Stimulated activated CD4-positive, alpha-beta T cell treated with anti-CD3 and anti-CD28 coated beads, Interleukin-12 subunit alpha, Interleukin-12 subunit beta, amount 100 ng/mL, for 48 hours (primary cell): ENCODE results near the gene MSANTD1.

Experiments used
- DNase-seq, 3 donors: peaks; one replicate each; pipeline ENCODE4 v3.0.0-alpha.2; 2020; ENCODE audit warnings: low read depth in 2 of 3, low spot score in 1 of 3

The MSANTD1 gene

GRCh38 chr4:3215733-3216132, 33.2 kb upstream of the MSANTD1 start:
- DNase-seq = no peak

DNA sequence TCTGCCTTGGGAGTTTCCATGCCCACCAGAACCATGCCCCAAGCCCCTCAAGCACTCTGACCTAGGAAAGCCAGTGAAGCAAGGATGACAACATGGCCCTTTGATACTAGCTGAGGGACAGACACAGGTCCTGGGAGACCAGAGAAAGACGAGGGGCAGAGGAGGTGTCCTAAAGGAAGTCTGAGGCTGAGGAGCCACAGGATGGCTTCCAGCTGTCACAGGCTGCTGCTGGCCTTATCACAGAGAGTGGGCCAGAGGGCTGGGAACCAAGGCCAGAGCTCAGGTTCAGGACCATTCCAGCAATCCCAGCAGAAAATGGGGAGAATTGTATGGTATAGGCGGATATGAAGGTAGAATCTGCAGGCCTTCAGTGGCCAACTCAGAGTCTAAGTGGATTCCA, 31.7 kb upstream of the MSANTD1 start:
- DNase-seq = no peak

DNA sequence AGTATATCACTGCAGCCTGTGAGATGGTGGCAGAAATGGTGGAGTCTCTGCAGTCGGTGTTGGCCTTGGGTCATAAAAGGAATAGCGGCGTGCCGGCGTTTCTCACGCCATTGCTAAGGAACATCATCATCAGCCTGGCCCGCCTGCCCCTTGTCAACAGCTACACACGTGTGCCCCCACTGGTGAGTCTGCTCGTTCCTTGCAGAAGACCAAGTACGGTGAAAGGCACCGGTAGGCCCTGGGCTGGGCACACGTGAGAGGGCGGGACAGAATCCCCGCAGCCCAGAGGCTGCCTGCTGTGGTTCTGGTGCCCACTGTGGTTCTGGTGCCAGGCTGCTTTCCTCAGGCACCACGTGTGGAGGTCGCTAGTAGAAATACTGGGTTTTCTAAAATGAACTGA, 31.2 kb upstream of the MSANTD1 start:
- no peak for DNase-seq

GRCh38 chr4:3218824-3219760, 29.9 kb upstream of the MSANTD1 start:
- DNase-seq = no peak

DNA sequence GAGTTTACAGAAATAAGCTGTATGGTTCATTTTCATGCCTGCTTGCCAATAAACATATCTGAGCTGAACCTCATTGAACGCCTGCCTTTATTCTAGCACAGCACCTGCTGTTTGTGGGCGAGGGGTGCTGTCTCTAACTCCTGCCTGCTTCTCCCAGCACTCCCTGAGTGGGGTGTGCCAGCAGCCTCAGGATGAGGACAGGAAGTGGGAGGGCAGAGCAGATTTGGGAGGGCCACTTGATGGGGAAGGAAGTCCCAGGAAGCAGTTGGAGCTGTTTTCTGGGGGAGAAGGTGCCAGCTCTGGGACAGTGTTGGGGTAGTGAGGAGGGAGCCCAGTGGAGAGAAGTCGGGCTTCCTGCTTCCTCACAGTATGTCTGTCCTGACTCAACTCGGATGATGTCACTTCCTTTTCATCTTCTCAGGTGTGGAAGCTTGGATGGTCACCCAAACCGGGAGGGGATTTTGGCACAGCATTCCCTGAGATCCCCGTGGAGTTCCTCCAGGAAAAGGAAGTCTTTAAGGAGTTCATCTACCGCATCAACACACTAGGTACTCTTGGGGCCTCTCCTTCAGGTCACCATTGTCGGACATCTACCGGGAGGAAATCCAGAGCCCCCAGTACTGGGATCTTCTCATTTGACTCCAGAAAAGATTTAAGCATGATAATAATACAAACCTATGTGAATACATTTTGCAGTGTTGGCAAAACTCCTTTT, 29.0 kb upstream of the MSANTD1 start:
- DNase-seq = no peak

GRCh38 chr4:3220476-3221183, 28.3 kb upstream of the MSANTD1 start:
- no peak for DNase-seq

DNA sequence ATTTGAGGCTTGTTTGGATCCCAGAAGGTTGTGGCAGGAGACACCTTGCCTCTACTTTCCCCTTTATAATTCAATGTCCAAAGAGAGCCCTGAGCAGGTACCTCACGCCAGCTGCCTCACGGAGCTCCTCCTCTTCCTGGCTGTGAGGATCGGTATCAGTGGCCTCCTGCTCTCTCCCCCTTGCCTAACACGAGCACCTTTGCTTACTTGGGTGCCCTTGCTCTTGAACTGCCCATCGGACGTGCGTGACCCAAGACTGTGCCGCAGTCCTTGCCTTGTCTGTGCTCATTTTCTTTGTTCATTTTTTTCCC, 27.8 kb upstream of the MSANTD1 start:
- DNase-seq = no peak

DNA sequence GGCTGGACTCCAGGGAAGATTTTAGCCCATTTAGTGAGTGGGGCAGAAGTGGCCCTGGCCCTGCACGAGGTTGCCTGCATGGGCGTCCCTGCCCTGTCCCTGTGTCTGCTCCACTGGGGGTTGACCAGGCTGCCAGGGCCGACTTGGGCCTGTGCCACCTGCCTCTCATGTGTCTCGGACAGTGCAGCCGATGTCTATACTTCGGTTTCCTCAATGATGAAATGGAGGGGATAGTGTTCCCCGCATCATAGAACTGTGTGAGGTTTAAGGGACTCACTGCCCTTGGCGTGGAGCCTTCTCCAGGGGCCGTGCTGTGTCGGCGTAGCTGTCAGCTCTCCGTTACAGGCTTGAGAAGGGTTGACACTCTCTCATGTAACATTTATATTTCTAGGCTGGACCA, 27.0 kb upstream of the MSANTD1 start:
- no peak for DNase-seq

DNA sequence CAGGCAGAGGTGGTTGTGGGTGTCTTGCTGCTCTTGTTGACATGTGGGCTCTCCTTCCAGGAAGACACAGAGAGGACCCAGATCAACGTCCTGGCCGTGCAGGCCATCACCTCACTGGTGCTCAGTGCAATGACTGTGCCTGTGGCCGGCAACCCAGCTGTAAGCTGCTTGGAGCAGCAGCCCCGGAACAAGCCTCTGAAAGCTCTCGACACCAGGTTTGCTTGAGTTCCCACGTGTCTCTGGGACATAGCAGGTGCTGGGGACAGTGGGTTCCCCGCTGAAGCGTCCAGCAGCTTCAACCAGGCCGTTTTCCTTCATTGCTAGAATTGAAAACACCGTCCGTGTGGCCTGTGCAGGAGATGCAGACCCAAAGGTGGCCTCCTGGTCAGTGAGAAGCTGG, 25.6 kb upstream of the MSANTD1 start:
- DNase-seq = no peak

DNA sequence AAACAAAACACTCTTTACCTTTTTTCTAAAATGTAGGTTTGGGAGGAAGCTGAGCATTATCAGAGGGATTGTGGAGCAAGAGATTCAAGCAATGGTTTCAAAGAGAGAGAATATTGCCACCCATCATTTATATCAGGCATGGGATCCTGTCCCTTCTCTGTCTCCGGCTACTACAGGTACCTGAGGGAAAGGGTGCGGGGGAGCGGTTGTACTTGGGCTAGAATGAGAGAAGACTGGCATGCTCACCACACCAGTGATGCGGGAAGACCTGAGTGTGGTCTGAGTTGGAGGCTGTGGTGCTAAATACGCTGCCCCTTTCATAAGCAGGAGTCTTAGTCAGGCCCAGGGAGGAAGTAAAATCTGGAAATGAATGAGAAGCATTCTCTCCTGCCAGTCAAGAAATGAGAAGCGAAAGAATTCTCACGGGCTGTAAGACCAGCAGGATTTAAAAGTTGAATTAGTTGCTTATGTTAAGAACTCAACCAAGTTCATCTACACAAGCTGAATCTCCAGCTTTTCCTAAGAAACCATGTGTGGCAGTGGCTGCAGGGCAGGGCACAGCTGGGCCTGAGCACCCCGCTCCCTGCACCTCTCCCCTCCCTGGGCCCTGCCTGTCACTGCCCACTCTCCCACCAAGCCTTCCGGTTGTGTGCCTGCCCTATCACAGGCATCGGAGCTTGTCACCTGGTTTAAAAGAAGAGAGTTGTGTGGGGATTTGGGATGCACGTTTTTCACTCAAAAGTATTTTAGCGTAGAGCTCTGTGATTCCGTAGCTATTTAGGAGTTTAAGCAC, 24.8 kb upstream of the MSANTD1 start:
- no peak for DNase-seq

- DNase-seq = no peak
Observed at GRCh38 chr4:3225071-3225850, 23.7 kb upstream of the MSANTD1 start.

DNA sequence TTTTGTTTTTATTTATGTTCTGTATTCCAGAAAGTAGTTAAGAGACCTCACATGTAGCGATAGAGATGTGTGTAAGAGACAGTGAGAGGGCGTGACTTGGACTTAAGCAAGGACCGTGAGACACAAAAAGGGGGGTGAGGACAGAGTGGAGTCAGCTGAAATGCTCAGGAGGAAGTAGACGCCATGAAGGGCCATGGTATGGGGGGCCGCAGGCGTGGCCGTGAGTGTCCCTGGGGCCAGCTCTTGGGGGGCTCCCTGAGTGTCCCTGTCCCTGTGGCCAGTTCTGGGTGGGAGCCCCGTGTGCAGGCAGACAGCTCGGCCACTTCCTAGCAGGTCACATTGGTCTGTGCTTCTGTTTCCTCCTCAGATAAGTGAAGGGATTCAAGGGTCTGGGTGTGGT, 23.0 kb upstream of the MSANTD1 start:
- DNase-seq = no peak

GRCh38 chr4:3226467-3226866, 22.5 kb upstream of the MSANTD1 start:
- no peak for DNase-seq

- DNase-seq = no peak
Observed at GRCh38 chr4:3226944-3227343, 22.0 kb upstream of the MSANTD1 start.

GRCh38 chr4:3227878-3228675, 20.9 kb upstream of the MSANTD1 start:
- no peak for DNase-seq

GRCh38 chr4:3228881-3229280, 20.1 kb upstream of the MSANTD1 start:
- no peak for DNase-seq

DNA sequence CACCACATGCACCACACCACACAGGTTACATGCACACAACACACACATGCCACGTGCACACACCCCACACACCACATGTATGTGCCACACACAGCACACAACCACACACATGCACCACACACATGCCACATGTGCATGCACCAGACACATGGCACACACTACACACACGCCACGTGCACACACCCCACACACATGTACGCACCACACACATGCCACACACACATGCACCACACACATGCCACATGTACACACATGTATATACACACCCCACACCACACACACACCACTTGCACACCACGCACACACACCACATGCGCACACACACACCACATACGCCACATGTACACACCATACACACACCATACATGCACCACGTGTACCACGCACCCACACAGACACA, 19.6 kb upstream of the MSANTD1 start:
- DNase-seq = no peak

GRCh38 chr4:3229964-3230363, 19.0 kb upstream of the MSANTD1 start:
- no peak for DNase-seq

GRCh38 chr4:3231471-3231870, 17.5 kb upstream of the MSANTD1 start:
- DNase-seq = no peak

- no peak for DNase-seq
Observed at GRCh38 chr4:3232001-3232400, 17.0 kb upstream of the MSANTD1 start.
